Measurements from ENCODE around the gene PHGDH. TPM values are rescaled to one million over a fixed set of nuclear protein-coding genes. Genes with fewer than 3 reads are reported as not detected.

The PHGDH gene
- total RNA-seq, 1 donor from 2014 or later, result 151 TPM

GRCh38 chr1:119764220-119764619, 52.5 kb downstream of the PHGDH start:
- Mint-ChIP-seq H3K9me3 (peaks cover 4% of the 10 kb centered on the region), H3K27ac (no peak overlapping the region), H3K27me3 (ENCODE audit: low read depth) (peaks cover 2% of the 10 kb centered on the region), H3K4me1 (peaks cover 34% of the 10 kb centered on the region), H3K4me3 (no peak overlapping the region), H3K36me3 (peaks cover 2% of the 10 kb centered on the region)
- no peak for DNase-seq (ENCODE audit: low spot score in 2 of 2, unreplicated experiment in 2 of 2)
- TF ChIP-seq CTCF (IDR thresholded peaks at IDR 0.05; ENCODE audit: unreplicated experiment), result no peak

GRCh38 chr1:119766374-119766794, 54.6 kb downstream of the PHGDH start:
- no peak overlapping the region for H3K4me3 Mint-ChIP-seq

GRCh38 chr1:119767486-119767885, 55.8 kb downstream of the PHGDH start:
- Mint-ChIP-seq H3K4me3 (no peak overlapping the region), H3K4me1 (peaks cover 34% of the 10 kb centered on the region), H3K36me3 (peaks cover 2% of the 10 kb centered on the region), H3K27me3 (ENCODE audit: low read depth) (no peaks in the 10 kb centered on the region), H3K27ac (peak overlapping the region; percentile 28), H3K9me3 (peaks cover 4% of the 10 kb centered on the region)
- no peak for TF ChIP-seq CTCF (IDR thresholded peaks at IDR 0.05; ENCODE audit: unreplicated experiment)
- no peak for DNase-seq (ENCODE audit: low spot score in 2 of 2, unreplicated experiment in 2 of 2)

More at GRCh38 chr1:119766374-119766794, 54.6 kb downstream of the PHGDH start:
- no peak for TF ChIP-seq CTCF (IDR thresholded peaks at IDR 0.05; ENCODE audit: unreplicated experiment)
- Mint-ChIP-seq H3K9me3 (peaks cover 4% of the 10 kb centered on the region), H3K27ac (peak overlapping the region; percentile 7), H3K36me3 (peaks cover 2% of the 10 kb centered on the region), H3K27me3 (ENCODE audit: low read depth) (no peaks in the 10 kb centered on the region), H3K4me1 (peaks cover 34% of the 10 kb centered on the region)
- DNase-seq (ENCODE audit: low spot score in 2 of 2, unreplicated experiment in 2 of 2), result no peak

GRCh38 chr1:119768778-119769177, 57.0 kb downstream of the PHGDH start, which contains the start of gene HMGCS2:
HMGCS2 (minus strand) TSS chr1:119768905; CDS start chr1:119768844, 61 bp downstream.
- H3K36me3 Mint-ChIP-seq, result peaks cover 2% of the 10 kb centered on the region
- peaks cover 4% of the 10 kb centered on the region for H3K9me3 Mint-ChIP-seq
- no peak for DNase-seq (ENCODE audit: low spot score in 2 of 2, unreplicated experiment in 2 of 2)
- H3K4me1 Mint-ChIP-seq, result peaks cover 41% of the 10 kb centered on the region
- no peaks in the 10 kb centered on the region for H3K27me3 Mint-ChIP-seq (ENCODE audit: low read depth)
- H3K27ac Mint-ChIP-seq, result no peak within 1 kb of the TSS
- no peak within 1 kb of the TSS for H3K4me3 Mint-ChIP-seq
- TF ChIP-seq CTCF (IDR thresholded peaks at IDR 0.05; ENCODE audit: unreplicated experiment), result no peak

GRCh38 chr1:119771016-119771415, 59.3 kb downstream of the PHGDH start:
- H3K36me3 Mint-ChIP-seq, result no peaks in the 10 kb centered on the region
- no peak for DNase-seq (ENCODE audit: low spot score in 2 of 2, unreplicated experiment in 2 of 2)
- no peaks in the 10 kb centered on the region for H3K27me3 Mint-ChIP-seq (ENCODE audit: low read depth)
- no peak overlapping the region for H3K27ac Mint-ChIP-seq
- peaks cover 52% of the 10 kb centered on the region for H3K4me1 Mint-ChIP-seq
- H3K9me3 Mint-ChIP-seq, result no peaks in the 10 kb centered on the region
- no peak for TF ChIP-seq CTCF (IDR thresholded peaks at IDR 0.05; ENCODE audit: unreplicated experiment)
- no peak overlapping the region for H3K4me3 Mint-ChIP-seq

GRCh38 chr1:119771770-119772169, 60.0 kb downstream of the PHGDH start:
- Mint-ChIP-seq H3K4me3 (no peak overlapping the region), H3K27ac (no peak overlapping the region), H3K4me1 (peaks cover 44% of the 10 kb centered on the region), H3K36me3 (no peaks in the 10 kb centered on the region), H3K9me3 (no peaks in the 10 kb centered on the region), H3K27me3 (ENCODE audit: low read depth) (no peaks in the 10 kb centered on the region)
- no peak for DNase-seq (ENCODE audit: low spot score in 2 of 2, unreplicated experiment in 2 of 2)
- TF ChIP-seq CTCF (IDR thresholded peaks at IDR 0.05; ENCODE audit: unreplicated experiment), result no peak
